Middle frontal gyrus (tissue), 1 donor: ENCODE measurements around the gene HECTD2.
A peak's percentile ranks its signal among the peaks of the same experiment; 100 is the strongest.
"Not testable (repeated sequence)": the region's sequence is repeated elsewhere in the genome, so short reads cannot be mapped to it uniquely, and the experiment has no call there.

ENCODE experiments used
- DNase-seq: peaks from one replicate; pipeline ENCODE4 v3.0.0-alpha.2; 2015; ENCODE audit warnings: low spot score; ENCODE audit errors: extremely low spot score

HECTD2 gene

DNA sequence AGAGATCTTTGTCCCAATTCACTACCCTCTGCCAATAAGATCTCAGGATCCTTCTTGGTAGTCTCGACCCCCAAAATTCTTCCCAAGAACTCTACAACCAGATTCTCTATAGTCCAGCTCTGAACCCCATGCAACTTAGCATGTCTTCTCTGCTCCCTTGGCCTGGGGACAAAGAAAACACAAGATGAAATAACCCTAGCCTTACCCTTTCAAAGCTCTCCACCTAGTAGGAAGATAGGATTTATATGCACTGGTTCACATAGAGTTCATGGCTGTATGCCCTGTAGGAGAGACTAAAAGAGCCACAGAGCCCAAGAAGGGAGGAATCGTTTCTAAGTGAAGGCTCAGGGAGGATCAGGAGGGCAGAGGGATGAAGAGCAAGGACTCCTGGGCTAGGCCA is 126.6 kb downstream of the HECTD2 start:
- no peak for DNase-seq

DNA sequence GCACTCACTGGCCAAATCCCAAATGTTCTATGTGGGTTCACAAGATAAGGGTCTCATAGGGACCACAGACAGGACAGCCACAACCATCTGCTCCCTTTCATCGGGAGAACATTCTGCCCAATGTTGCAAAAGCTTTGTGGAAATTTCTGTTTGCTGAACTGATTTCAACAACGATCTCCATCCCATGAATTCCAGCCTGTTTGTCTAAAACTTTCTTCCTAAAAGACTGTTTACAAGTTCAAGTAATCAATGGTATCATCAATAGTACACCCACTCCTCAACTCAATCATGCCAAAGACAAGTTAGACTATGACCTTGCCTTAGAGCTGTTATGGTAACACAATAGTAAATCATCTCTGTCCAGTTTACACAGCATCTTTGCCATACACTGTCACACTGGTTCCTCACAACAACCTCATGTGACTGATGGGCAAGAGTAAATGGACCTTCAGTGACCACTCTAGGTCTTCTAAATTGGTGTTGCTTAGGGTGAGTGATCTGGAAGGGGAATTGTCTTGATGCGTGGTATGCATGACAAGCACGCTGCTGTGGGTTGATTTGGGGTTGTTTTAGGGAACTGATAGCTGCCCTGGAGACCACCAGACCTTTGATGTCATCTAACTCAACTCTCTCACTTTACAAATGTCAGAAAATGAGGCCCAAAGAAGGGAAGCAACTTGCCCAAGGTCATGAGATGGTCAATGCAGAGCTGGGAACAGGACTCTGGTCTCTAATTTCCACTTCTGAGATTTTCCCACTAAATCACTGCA is 127.7 kb downstream of the HECTD2 start:
- no peak for DNase-seq

- DNase-seq: no peak
These were observed 129.8 kb downstream of the HECTD2 start for GRCh38 chr10:91539930-91540329.

GRCh38 chr10:91540733-91541132 is 130.6 kb downstream of the HECTD2 start:
- DNase-seq: no peak

- peak; percentile 66 for DNase-seq
These were observed 131.3 kb downstream of the HECTD2 start for GRCh38 chr10:91541481-91541880.

- DNase-seq: no peak
These were observed 135.2 kb downstream of the HECTD2 start for GRCh38 chr10:91545384-91545783.

- no peak for DNase-seq
These were observed 135.7 kb downstream of the HECTD2 start for GRCh38 chr10:91545838-91546237.

- no peak for DNase-seq
These were observed 139.1 kb downstream of the HECTD2 start for GRCh38 chr10:91549262-91549661.

GRCh38 chr10:91550021-91550420 is 139.9 kb downstream of the HECTD2 start:
- DNase-seq: no peak

GRCh38 chr10:91551856-91552255 is 141.7 kb downstream of the HECTD2 start:
- no peak for DNase-seq

DNA sequence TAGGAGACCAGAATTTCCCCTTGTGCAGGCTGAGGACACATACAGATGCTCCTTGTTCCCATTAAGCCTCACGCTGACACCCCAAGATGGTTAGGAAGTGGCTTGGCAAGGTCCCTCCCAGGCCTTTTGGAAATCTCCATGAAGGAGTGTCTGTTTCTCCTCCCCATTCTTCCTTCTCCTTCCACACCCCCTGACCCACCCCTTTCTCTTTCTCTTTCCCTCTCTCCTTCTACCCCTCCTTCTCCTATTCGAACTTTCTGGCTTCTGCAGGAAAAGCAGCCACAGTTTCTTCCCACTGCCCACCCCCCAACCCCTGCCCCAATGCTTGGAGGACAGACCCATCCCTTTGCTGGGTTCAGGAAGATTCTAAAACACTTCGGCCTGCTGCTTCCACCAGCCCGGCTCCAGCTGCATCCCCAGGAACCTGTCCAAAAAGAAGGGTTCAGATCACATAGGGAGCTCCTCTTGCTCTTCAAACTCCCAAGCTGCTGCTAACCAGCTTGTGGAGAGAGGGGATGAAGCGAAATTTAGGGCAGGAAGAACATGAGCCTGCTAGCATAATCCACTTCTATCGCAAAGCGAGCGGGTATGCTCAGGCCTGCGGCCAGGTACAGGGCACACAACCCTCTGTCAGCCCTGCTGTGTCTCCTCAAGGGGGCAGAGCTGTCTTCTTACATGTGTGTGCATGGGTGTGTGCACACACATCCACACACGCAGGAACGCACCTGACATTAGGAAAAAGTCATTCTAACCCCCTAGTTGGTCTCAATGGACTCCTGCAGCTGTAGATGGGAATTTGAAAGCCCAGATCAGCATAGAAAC is 142.3 kb downstream of the HECTD2 start:
- no peak for DNase-seq

GRCh38 chr10:91555455-91555854 is 145.3 kb downstream of the HECTD2 start:
- no peak for DNase-seq

DNA sequence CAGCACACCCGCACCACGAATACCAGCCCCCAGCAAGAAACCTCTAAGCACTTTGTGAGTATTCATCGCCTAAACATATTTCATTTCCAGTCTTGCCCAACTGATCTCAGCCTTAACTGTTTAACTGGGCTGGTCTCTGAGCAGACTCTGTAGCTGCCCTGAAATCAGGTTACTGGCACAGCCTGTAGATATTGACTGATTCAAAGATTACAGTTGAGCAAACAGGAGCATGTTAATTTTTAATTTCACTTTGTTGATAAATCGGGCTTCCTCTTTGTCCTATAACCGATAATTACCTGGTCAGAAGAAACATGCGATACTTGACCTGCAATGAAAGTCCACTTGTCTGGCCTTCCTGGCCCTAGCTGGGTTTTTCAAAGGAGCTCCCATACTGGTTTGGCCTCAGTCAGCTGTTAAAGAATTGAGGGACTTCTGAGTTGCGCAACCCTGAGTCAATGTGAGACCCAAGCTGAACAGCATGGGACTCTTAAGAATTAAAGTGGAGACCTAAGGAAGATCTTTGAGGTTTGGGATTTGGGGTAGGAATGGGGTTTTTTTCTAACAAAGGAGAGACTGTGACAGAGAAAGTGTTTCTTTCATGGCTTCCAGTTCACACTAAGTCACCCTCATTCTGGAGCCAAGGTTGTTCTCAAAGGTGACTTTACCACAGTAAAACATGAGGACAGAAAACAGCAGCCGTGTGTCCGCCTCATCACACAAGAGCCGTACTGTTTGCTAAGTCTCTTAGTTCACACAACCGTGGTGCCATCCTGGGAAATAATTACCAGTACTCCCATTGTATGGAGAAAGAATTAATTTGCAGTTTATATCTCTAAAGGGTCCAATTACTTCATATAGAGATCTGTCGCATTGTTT is 146.8 kb downstream of the HECTD2 start:
- no peak for DNase-seq

DNA sequence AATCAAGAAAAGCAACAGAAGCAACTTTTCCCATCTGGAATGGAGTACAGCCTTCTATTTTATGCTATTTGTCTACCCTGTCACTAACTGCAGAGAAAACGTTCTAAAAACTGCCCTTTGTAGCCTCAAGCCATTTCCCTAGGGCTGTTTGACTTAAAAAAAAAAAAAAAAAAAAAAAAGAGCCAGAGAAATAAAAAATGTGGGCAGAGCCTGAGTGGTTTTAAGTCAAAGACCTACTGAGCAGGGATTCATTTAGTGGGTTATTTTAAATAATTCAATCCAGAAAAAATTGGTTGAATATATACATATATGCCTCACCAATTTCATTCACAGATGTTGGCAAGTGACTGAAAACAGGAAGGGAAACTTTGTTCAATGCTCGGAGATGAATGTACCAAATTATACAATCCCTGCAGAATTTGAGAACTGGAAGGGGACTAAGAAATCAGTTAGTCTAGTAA is 147.5 kb downstream of the HECTD2 start:
- no peak for DNase-seq

- no peak for DNase-seq
These were observed 148.3 kb downstream of the HECTD2 start for GRCh38 chr10:91558473-91558872.

- no peak for DNase-seq
These were observed 149.0 kb downstream of the HECTD2 start for GRCh38 chr10:91559169-91559568.

- DNase-seq: no peak
These were observed 149.6 kb downstream of the HECTD2 start for GRCh38 chr10:91559750-91560149.

- not testable (repeated sequence) for DNase-seq
These were observed 150.7 kb downstream of the HECTD2 start for GRCh38 chr10:91560827-91561226.

DNA sequence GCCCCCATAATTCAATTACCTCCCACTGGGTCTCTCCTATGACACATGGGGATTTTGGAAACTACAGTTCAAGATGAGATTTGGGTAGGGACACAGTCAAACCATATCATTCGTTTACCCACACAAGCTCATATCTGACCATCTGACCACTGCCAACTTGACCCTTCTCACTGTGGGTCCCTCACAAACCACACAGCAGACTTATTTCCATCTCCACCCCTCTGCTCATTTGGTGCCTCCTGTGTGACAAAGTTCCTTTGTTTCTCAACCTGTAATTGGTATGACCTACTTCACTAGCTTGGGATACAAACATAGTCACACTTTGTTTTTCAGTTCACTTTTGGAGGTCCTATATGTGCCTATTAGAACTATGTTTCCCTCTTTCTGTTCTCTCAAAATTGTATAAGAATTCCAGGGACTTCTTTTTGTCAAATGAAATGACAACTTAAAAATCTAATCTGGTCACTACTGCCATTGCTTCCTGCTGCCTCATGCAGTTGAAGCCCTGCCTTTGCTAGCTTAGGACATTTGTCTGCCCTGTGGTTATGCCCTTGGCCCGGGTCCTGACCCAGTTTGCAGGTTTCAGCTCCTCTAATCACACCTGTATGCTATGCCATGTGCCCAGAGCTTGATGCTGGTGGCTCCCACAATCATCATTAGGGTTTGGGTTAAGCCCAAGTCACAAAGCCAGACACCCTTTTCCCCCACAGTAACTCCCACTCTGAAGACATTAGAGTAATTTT is 152.9 kb downstream of the HECTD2 start:
- DNase-seq: no peak

DNA sequence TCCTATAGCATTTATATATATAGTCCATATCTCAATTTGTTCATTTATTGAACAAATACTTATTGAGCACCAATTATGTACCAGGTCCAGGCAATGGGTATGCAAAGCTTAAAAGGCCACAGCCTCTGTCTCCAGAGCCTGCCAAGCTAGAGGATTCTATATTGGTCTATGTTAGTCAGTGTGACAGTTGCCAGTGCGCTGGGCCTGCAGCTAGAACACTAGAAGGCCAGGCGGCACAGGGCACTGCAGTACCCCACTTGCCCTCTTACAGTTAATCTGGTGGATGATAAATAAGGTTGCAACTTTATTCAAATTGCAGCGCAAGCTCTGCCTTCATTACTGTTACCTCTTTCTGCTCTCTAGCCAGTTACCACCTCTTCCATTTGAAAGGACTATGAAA is 153.9 kb downstream of the HECTD2 start:
- no peak for DNase-seq
